Hematopoietic multipotent progenitor cell treated with erythropoietin and hydrocortisone succinate and interleukin-3 and kit ligand, for 15 days (in vitro differentiated cells): ENCODE data around the gene GINS1.

ENCODE experiments used
- DNase-seq: peaks from one replicate; pipeline ENCODE4 v3.0.0-alpha.2; 2015; ENCODE audit warnings: low spot score

Gene GINS1

DNA sequence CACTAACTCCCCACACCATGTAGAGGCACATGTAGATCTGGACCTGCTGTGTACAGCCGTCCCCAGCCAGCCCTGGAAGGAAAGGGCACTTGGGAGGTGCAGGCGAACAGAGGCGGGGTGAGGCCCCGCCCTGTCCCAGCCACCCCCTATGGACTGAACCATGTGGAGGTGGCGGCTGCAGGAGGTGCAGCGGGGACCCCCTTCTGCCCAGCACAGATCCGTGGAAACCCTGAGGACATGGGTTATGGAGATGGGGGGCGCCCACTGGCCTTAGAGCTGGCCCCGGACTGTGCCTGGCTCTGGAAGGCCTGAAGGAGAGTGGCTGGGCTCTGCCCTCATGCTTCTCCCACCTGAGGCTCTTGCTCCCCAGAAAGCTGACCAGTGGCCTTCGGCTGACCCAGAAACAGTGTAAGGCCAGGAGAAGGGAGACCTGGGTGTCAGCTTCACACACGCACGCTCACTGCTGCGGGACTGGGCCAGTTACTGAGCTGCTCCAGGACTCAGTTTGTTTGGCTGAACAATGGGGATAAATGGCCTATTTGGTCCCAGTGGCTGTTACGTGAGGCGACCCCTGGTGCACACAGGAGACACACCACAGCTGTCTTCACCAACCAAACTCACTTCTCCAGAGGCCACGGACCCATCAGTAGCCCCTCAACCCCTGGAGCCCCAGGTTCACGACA lies 87.2 kb downstream of the GINS1 start:
- no peak for DNase-seq

DNA sequence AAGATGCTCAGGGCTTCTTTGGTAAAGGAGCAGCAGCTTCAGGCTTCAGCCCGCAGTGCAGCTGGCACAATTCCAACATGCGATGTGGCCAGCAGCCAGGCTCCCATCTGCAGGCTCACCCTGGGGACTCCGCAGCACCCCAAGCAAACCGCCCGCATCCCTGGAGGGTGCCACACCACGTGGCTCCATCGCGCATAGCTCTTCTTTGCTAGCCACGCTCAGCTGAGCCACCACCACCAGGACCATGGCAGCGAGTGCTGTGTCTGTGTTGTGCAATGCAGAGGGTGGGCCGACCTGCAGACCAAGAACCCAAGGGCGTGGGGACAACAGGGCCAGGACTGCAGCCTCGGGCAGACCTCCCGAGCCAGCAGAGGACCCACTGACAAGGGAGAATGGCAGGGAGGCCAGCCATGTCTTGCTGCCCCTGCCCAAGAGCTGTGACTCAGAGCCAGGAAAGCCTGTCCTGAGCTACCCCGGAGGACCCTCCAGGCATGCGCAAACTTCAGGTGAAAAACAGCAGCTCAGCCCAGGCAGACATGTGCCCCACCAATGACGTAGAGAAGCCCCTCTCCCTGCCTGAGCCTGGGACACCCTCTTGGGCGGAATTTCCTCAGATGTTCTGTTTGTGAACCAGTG lies 87.8 kb downstream of the GINS1 start:
- no peak for DNase-seq

DNA sequence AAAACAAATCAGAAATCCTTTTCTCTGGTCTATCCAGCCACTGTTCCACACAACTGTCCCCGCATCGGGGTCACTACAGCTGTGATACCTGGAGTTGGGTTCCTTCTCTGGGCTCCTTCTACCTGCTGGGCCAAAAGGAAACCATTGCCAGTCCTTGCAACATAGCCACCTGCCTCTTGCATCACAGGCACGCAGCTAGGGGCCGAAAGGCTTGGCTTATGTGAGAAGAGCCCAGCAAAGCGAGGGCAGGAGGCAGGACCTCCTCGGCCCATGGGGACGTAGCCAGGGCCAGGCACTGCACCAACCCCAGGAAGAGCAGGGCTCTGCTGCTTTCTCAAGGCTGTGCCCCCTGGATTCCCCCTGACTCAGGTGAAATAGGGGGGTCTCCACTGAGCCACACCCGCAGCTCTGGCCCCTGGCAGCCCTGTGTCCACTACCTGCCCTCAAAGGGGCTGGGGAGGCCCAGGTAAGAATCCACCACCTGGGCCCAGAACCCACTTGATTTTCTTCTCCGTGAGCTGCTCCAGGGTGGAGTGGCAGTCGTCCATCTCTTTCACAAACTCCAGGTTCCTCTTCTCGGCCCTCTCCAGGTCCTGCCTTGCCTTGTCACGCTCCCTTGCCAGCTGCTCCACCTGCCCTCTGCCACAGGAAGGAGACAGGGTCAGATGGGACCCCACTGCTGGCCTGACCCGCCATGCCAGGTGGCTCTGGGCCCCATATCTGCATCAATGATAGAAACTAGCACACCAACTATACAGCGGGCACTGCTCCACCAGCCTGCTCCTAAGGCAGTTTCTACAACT lies 88.9 kb downstream of the GINS1 start:
- DNase-seq: no peak

DNA sequence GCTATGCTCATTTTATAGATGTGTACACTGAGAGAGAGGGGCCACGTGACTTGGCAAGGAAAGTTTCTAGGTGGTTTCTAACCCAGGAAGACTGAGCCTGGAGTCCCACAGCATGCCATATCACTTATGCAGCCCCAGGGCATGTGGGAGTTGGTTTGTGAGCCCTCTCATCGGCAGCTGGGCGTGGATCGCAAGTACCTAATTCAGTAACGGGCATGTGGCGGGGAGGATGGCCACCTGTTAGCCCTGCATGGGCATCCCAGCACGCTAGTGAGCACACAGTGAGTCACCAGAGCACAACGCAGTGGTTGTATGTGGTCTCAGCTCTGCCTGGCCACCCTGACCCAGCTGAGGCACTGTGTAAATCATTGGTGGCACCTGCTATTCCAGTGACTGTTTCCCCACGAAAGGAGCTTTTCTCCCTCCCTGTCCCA lies 89.5 kb downstream of the GINS1 start:
- no peak for DNase-seq

DNA sequence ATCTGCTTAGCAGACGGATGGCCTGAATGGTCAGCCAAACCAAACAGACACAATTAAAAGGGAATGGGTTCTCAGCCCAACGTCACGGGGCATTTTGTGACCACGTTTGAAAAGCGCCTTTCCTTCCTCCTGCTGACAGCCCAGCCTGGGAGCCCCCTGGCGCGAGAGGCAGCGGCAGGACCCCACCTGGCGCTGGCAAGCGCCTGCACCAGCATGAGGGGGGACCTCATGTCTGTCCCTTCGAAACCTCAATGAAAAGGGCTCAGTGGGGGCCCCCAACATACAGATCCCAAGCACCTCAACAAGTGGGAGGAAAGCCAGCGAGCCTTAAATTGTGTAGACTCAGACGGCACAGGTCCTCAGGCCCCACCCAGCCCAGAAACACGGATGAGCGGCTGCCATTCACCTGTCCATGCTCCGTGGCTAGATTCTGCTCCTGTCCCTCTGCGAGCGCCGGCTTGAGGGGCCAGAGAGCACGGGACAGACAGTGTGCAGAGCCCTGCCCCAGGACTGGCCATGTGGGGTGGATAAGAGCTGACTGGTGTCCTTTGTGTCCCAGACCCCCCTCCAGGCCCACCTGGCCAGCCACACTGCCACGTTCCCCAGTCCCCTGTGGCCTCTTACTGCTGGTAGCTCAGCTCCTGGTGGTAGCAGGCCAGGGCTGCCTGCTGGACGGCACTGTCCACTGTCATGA lies 90.3 kb downstream of the GINS1 start:
- no peak for DNase-seq
